Umbilical cord (tissue), 2 donors: ENCODE measurements around the gene CPED1. TPM values are rescaled to one million over a fixed set of nuclear protein-coding genes. Genes with fewer than 3 reads are reported as not detected.
"Not testable (repeated sequence)": the region's sequence is repeated elsewhere in the genome, so short reads cannot be mapped to it uniquely, and the experiment has no call there.

ENCODE experiments used
- DNase-seq: peaks from one replicate; pipeline ENCODE4 v3.0.0-alpha.2; 2015; ENCODE audit warnings: low spot score
- total RNA-seq: library from RNA; depleted of rRNA; stranded (reverse); fragments of >200 nt; gene quantifications from one replicate; pipeline ENCODE4 v1.2.3, GENCODE V29; 2014; ENCODE audit warnings: low replicate concordance; ENCODE audit not compliant: insufficient read depth

CPED1 gene
- total RNA-seq, 1 donor from 2014 or later = 64.8 TPM

GRCh38 chr7:121313220-121313792 is 324.8 kb downstream of the CPED1 start:
- DNase-seq = no peak

GRCh38 chr7:121313793-121314676 is 325.5 kb downstream of the CPED1 start:
- DNase-seq = no peak

- not testable (repeated sequence) for DNase-seq
Measured at GRCh38 chr7:121315170-121315569, 326.7 kb downstream of the CPED1 start.

- no peak for DNase-seq
Measured at GRCh38 chr7:121322460-121322859, 333.9 kb downstream of the CPED1 start.

GRCh38 chr7:121323515-121324302 is 335.2 kb downstream of the CPED1 start:
- peak; percentile 93 for DNase-seq

GRCh38 chr7:121327671-121328070 is 339.2 kb downstream of the CPED1 start:
- no peak for DNase-seq

GRCh38 chr7:121328508-121329190 is 340.1 kb downstream of the CPED1 start, which contains the start of gene WNT16:
Gene WNT16, plus strand, starts transcription at chr7:121329000. Its CDS starts 293 bp downstream, at chr7:121329293.
- no peak for DNase-seq

- no peak for DNase-seq
Measured at GRCh38 chr7:121329191-121330052, 340.9 kb downstream of the CPED1 start.

GRCh38 chr7:121330053-121330833 is 341.7 kb downstream of the CPED1 start:
- DNase-seq = no peak

GRCh38 chr7:121331048-121331447 is 342.5 kb downstream of the CPED1 start:
- DNase-seq = no peak

GRCh38 chr7:121331574-121331973 is 343.1 kb downstream of the CPED1 start:
- DNase-seq = no peak

- no peak for DNase-seq
Measured at GRCh38 chr7:121334376-121334775, 345.9 kb downstream of the CPED1 start.

GRCh38 chr7:121334875-121335648 is 346.6 kb downstream of the CPED1 start:
- DNase-seq = no peak

GRCh38 chr7:121336579-121336978 is 348.1 kb downstream of the CPED1 start:
- no peak for DNase-seq

- no peak for DNase-seq
Measured at GRCh38 chr7:121337398-121337797, 348.9 kb downstream of the CPED1 start.

- no peak for DNase-seq
Measured at GRCh38 chr7:121339082-121339481, 350.6 kb downstream of the CPED1 start.

- no peak for DNase-seq
Measured at GRCh38 chr7:121341933-121342332, 353.4 kb downstream of the CPED1 start.

GRCh38 chr7:121342631-121343030 is 354.1 kb downstream of the CPED1 start:
- DNase-seq = no peak

GRCh38 chr7:121343302-121343701 is 354.8 kb downstream of the CPED1 start:
- DNase-seq = no peak
